Stimulated activated naive CD4-positive, alpha-beta T cell treated with Interleukin-2 at 50 U/mL for 16 hours (primary cell): ENCODE data around the gene GAREM1.

Experiments used
- DNase-seq: peaks from one replicate; lab custom pipeline; 2025; lab: John Stamatoyannopoulos, UW

The GAREM1 gene

DNA sequence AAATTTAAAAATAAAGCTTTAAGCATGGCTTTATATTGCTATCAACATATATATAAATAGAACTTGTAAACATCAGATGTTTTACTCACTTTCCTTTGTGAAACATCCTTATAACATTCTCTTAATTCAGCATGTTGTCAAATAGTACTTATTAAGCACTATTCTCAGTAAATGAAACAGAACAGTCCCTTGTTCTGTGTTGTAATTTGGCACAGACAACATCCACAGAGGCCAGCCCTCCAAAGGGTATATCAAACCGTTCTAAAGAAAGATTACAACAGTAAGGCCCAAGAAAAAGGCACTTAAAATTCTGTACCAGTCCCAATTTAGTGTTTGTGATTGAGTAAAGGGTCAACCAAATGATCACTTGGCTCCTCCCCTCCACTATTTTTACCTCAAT is 46.0 kb downstream of the GAREM1 start:
- no peak for DNase-seq

DNA sequence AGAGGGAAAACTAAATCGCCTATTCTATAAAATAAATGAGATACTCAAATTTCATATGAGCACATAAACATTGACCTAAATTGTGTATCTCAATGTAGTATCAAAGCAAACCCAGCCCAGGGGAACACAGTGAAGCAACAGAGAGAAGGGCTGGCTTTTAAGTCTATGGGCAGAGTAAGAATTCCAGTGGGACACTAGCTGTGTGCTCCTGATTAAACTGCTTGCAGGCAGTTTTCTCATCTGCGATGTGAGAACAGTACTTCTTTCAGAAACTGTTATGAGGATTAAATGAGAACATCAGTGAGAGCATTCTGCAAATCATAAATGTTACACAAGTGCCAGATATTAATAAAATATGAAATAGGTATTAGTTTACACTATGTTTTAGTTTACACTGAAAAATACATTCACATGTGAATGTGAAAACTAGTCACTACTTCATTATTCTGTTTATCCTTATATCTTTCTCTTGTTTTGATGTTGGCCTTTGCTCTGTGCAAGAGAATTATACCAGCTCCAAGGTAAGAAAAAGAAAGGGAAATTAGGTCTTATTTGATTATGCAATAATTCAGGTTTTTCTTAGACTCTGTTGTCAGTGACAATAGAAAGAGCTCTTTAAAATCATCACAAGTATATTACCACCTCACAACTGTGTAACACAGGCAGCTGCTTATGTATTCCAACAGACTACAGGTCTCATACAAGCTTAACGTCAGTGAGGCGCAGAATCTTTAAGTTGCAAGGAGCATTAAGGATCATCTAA is 47.5 kb downstream of the GAREM1 start:
- DNase-seq, result no peak

GRCh38 chr18:32422201-32422600 is 48.5 kb downstream of the GAREM1 start:
- DNase-seq, result no peak

GRCh38 chr18:32420084-32420750 is 50.5 kb downstream of the GAREM1 start:
- no peak for DNase-seq

- DNase-seq, result no peak
Measured at GRCh38 chr18:32418148-32418547, 52.5 kb downstream of the GAREM1 start.

DNA sequence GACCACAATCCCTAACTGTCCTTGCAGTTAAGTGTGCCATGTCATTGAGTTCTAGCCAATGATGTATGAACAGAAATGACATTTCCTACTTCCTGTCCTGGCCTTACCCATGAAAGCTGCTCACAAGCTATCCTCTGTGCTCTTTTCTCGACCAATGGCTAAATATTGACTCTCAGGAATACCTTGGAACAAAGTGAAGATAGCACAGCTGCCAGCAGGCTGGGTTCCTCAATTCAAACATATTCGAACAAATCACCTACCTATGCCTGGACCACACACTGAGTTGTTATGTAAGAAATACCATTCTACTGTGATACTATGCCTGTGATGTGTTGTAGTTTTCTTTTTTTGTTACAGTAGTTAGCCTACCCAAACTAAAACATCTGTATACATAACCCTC is 65.1 kb downstream of the GAREM1 start:
- DNase-seq, result no peak

- DNase-seq, result no peak
Measured at GRCh38 chr18:32401621-32402020, 69.1 kb downstream of the GAREM1 start.

- no peak for DNase-seq
Measured at GRCh38 chr18:32393407-32393806, 77.3 kb downstream of the GAREM1 start.

- no peak for DNase-seq
Measured at GRCh38 chr18:32391126-32391525, 79.6 kb downstream of the GAREM1 start.

- no peak for DNase-seq
Measured at GRCh38 chr18:32389858-32390257, 80.8 kb downstream of the GAREM1 start.

- DNase-seq, result no peak
Measured at GRCh38 chr18:32389191-32389590, 81.5 kb downstream of the GAREM1 start.

GRCh38 chr18:32386471-32386870 is 84.2 kb downstream of the GAREM1 start:
- DNase-seq, result no peak

DNA sequence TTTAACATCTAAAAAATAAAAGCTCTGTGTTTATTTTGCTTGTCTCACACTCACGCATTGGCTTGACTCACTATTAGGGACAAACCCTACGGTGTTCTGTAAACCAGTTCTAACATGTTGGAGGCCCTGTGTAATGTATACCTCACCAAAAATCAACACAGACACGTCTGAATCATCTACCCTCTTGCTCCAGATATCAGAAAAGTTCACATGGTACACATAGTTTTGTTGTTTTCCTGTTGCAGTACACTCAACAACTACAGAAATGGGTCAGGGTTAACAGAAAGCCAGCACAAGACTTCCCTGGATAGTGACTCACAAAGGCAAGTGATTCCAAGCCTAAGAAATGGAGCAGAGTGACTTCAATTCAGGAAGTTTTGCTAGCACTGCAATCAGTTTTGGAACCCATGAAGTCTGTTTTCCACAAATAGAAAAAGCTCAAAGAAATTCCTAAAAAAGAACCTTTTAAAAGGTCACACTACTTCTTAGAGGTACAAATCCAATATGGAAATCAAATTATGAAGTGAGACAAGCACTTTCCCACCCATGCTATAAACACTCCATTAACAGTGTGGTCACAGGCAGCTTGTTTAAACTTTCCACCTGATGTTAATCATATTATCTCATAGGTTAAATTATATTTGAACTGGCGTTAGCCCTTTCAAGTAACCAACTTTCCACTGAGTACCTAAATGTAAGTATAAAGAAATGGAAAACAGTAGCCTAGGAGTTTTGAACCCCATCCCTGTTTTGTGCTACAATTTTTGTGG is 87.4 kb downstream of the GAREM1 start:
- DNase-seq, result no peak

GRCh38 chr18:32381761-32382160 is 88.9 kb downstream of the GAREM1 start:
- no peak for DNase-seq

GRCh38 chr18:32380559-32380958 is 90.1 kb downstream of the GAREM1 start:
- DNase-seq, result no peak

GRCh38 chr18:32379891-32380290 is 90.8 kb downstream of the GAREM1 start:
- no peak for DNase-seq

DNA sequence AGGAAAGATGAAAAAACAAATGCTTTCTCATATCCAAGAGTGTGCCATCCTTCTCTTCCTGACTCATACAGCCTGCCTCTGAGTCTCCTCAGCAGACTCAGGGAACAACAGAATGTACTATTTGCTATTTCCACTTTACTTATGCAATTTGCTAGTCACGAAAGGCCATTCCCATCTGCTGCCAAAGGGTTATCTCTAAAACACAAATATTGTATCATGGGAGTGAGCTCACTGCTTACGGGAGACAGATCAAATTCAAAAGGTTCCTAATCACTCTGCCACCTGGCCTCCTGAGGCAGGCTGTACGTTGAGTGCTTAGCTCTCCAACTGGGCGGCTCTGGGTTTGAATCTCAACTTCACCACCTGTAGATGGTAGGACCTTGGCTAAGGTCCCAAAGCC is 92.0 kb downstream of the GAREM1 start:
- DNase-seq, result no peak

GRCh38 chr18:32373995-32374394 is 96.7 kb downstream of the GAREM1 start:
- no peak for DNase-seq

- DNase-seq, result no peak
Measured at GRCh38 chr18:32373505-32373904, 97.2 kb downstream of the GAREM1 start.

DNA sequence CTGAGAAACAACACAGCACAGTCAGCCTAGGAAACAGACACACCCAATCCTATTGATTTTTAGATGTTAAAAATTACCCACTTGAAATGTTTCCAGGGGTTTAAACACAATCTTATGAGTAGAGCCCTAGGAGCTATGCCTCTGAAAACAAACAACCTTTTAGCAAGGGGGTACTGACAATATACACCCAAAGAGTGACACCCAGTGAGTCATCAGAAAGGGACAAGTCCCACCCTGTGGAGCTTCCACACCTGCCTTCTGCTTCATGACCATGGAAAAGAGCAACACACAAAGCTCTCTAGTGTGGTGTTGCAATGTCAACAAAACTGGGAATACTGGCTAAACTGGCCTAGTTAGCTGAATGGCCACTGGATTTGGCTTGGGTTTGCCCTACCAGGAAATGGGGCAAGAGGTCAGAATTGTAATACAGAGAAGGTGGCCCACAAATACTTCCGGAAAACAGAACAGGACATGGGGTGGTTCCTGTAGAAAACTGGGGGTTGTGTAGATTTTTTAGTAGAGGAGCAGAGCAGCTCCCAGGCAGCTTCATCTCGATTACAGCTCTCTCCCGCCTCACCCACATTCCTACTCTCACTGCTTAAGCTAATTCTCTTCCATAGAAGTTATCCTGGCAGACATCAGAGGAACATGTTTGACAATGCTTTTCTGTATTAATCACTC is 98.2 kb downstream of the GAREM1 start:
- no peak for DNase-seq

- no peak for DNase-seq
Measured at GRCh38 chr18:32372047-32372380, 98.7 kb downstream of the GAREM1 start.

DNA sequence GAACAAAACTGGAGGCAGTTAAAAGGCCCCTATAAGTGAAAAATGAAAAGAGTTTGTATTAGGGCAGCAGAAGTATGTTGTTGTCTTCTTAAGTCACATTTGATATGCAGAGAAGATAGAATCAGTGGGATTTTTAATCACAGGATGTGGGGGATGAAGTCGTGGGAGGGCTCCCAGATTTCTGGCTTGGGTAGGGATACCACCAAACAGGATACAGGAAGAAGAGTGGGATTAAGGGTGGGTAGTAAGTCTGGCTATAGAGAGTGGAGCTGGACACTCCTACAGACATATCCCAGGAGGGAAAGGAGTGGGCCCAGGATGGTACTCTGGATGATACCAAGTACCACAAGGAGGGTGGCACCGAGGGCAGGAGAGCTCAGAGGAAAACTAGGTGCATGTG is 99.3 kb downstream of the GAREM1 start:
- no peak for DNase-seq

- DNase-seq, result no peak
Measured at GRCh38 chr18:32368991-32369390, 101.7 kb downstream of the GAREM1 start.
